IPS DF 6.9 (cell line): ENCODE results near the gene TBX18.

Experiments
- DNase-seq: peaks from one replicate; pipeline ENCODE4 v3.0.0-alpha.2; 2013; ENCODE audit warnings: low read depth, low spot score
- H3K27ac ChIP-seq: one replicate; pipeline ENCODE4 v1.5.1; 2013; ENCODE audit warnings: low read length, control low read depth
- H3K27me3 ChIP-seq: 2 replicates; pipeline ENCODE4 v1.6.1; 2013; ENCODE audit warnings: mild to moderate bottlenecking, low read length; ENCODE audit not compliant: control insufficient read depth, insufficient read depth
- H3K36me3 ChIP-seq: 2 replicates; pipeline ENCODE4 v1.6.1; 2013; ENCODE audit warnings: low read length; ENCODE audit not compliant: control insufficient read depth, insufficient read depth
- H3K4me1 ChIP-seq: 2 replicates; pipeline ENCODE4 v1.6.1; 2013; ENCODE audit warnings: low read length; ENCODE audit not compliant: control insufficient read depth, insufficient read depth
- H3K4me3 ChIP-seq: 2 replicates; pipeline ENCODE4 v1.5.1; 2013; ENCODE audit warnings: mild to moderate bottlenecking, low read length
- H3K9me3 ChIP-seq: 2 replicates; pipeline ENCODE4 v1.6.1; 2013; ENCODE audit warnings: low read length, inconsistent platforms; ENCODE audit not compliant: control insufficient read depth, insufficient read depth
- WGBS: extraction: QIAGEN DNeasy Blood & Tissue Kit; methylation state at CpG from one replicate; pipeline ENCODE4 v1.1.7; 2013; ENCODE audit warnings: mixed read lengths, missing lambda C conversion rate; ENCODE audit not compliant: insufficient read length, insufficient coverage; 5-methylcytosine and 5-hydroxymethylcytosine counted together

TBX18 gene

GRCh38 chr6:84719152-84719551, 45.2 kb downstream of the TBX18 start:
- Histone ChIP-seq H3K4me1 (no peaks in the 10 kb centered on the region), H3K9me3 (no peaks in the 10 kb centered on the region), H3K27me3 (no peaks in the 10 kb centered on the region), H3K36me3 (no peaks in the 10 kb centered on the region), H3K4me3 (no peak overlapping the region), H3K27ac (no peak overlapping the region)
- no CpG with 5 or more reads among the region's 2 CpGs for WGBS
- DNase-seq, result no peak

GRCh38 chr6:84718038-84718955, 46.1 kb downstream of the TBX18 start:
- no peaks in the 10 kb centered on the region for H3K9me3 ChIP-seq
- no peak overlapping the region for H3K27ac ChIP-seq
- H3K4me1 ChIP-seq, result no peaks in the 10 kb centered on the region
- no peak overlapping the region for H3K4me3 ChIP-seq
- no peaks in the 10 kb centered on the region for H3K27me3 ChIP-seq
- WGBS, result no CpG with 5 or more reads among the region's 5 CpGs
- DNase-seq, result no peak
- H3K36me3 ChIP-seq, result no peaks in the 10 kb centered on the region

- H3K27me3 ChIP-seq, result no peaks in the 10 kb centered on the region
- no CpG with 5 or more reads among the region's 1 CpG for WGBS
These were observed 55.3 kb downstream of the TBX18 start for GRCh38 chr6:84709121-84709520.

GRCh38 chr6:84707171-84707570, 57.2 kb downstream of the TBX18 start:
- Histone ChIP-seq H3K27ac (no peak overlapping the region), H3K4me1 (no peaks in the 10 kb centered on the region), H3K9me3 (no peaks in the 10 kb centered on the region), H3K4me3 (no peak overlapping the region), H3K27me3 (no peaks in the 10 kb centered on the region), H3K36me3 (no peaks in the 10 kb centered on the region)
- no CpG with 5 or more reads among the region's 3 CpGs for WGBS
- no peak for DNase-seq

More at GRCh38 chr6:84709121-84709520, 55.3 kb downstream of the TBX18 start:
- DNase-seq, result no peak
- Histone ChIP-seq H3K4me1 (no peaks in the 10 kb centered on the region), H3K4me3 (no peak overlapping the region), H3K36me3 (no peaks in the 10 kb centered on the region), H3K9me3 (no peaks in the 10 kb centered on the region), H3K27ac (no peak overlapping the region)

- Histone ChIP-seq H3K36me3 (no peaks in the 10 kb centered on the region), H3K27me3 (no peaks in the 10 kb centered on the region), H3K27ac (no peak overlapping the region), H3K9me3 (no peaks in the 10 kb centered on the region), H3K4me3 (no peak overlapping the region), H3K4me1 (no peaks in the 10 kb centered on the region)
- WGBS, result no CpG with 5 or more reads among the region's 1 CpG
- DNase-seq, result no peak
These were observed 68.2 kb downstream of the TBX18 start for GRCh38 chr6:84696166-84696565.

GRCh38 chr6:84691978-84692623, 72.3 kb downstream of the TBX18 start:
- H3K27me3 ChIP-seq, result no peaks in the 10 kb centered on the region
- no peaks in the 10 kb centered on the region for H3K36me3 ChIP-seq
- no peak overlapping the region for H3K27ac ChIP-seq
- DNase-seq, result no peak
- H3K4me3 ChIP-seq, result no peak overlapping the region
- H3K9me3 ChIP-seq, result no peaks in the 10 kb centered on the region
- WGBS, result no CpG with 5 or more reads among the region's 2 CpGs
- H3K4me1 ChIP-seq, result no peaks in the 10 kb centered on the region

- no CpG with 5 or more reads among the region's 7 CpGs for WGBS
- no peaks in the 10 kb centered on the region for H3K9me3 ChIP-seq
These were observed 76.1 kb downstream of the TBX18 start for GRCh38 chr6:84688141-84688873.

GRCh38 chr6:84687431-84687830, 77.0 kb downstream of the TBX18 start:
- no peak for DNase-seq
- H3K4me3 ChIP-seq, result no peak overlapping the region
- WGBS, result no CpG with 5 or more reads among the region's 7 CpGs

More at GRCh38 chr6:84688141-84688873, 76.1 kb downstream of the TBX18 start:
- no peaks in the 10 kb centered on the region for H3K4me1 ChIP-seq
- no peak overlapping the region for H3K27ac ChIP-seq
- DNase-seq, result no peak
- no peaks in the 10 kb centered on the region for H3K36me3 ChIP-seq
- no peaks in the 10 kb centered on the region for H3K27me3 ChIP-seq
- no peak overlapping the region for H3K4me3 ChIP-seq

GRCh38 chr6:84685983-84686584, 78.3 kb downstream of the TBX18 start:
- no peaks in the 10 kb centered on the region for H3K4me1 ChIP-seq
- WGBS, result no CpG with 5 or more reads among the region's 3 CpGs

More at GRCh38 chr6:84687431-84687830, 77.0 kb downstream of the TBX18 start:
- Histone ChIP-seq H3K36me3 (no peaks in the 10 kb centered on the region), H3K27ac (no peak overlapping the region), H3K9me3 (no peaks in the 10 kb centered on the region), H3K4me1 (no peaks in the 10 kb centered on the region), H3K27me3 (no peaks in the 10 kb centered on the region)

More at GRCh38 chr6:84685983-84686584, 78.3 kb downstream of the TBX18 start:
- no peak overlapping the region for H3K4me3 ChIP-seq
- H3K9me3 ChIP-seq, result no peaks in the 10 kb centered on the region
- H3K27me3 ChIP-seq, result no peaks in the 10 kb centered on the region
- peak; percentile 25 for DNase-seq
- no peaks in the 10 kb centered on the region for H3K36me3 ChIP-seq
- no peak overlapping the region for H3K27ac ChIP-seq
